ENCODE measurements around the gene MAN2A2. TPM values are rescaled to one million over a fixed set of nuclear protein-coding genes. Genes with fewer than 3 reads are reported as not detected.

MAN2A2 gene
- total and polyA plus RNA-seq, 2 of the 8 experiments (the other 6 are each of a cell fraction or from before 2014, with no cell fraction given) = 23.1 to 29.7 TPM

- Histone ChIP-seq H4K5ac (ENCODE audit: insufficient read length, low read depth, low read length) (no peak overlapping the region), H3K56ac (replicated peaks; ENCODE audit: insufficient read length, low read depth, low read length) (no peak overlapping the region), H3K23ac (ENCODE audit: insufficient read length) (no peak overlapping the region), H3K9me3 (ENCODE audit: insufficient read depth in 2 of 2, low read depth in 1 of 2, low read length in 1 of 2) (no peaks in the 10 kb centered on the region), H3K14ac (ENCODE audit: insufficient read length) (no peak overlapping the region), H2BK20ac (ENCODE audit: low read length) (no peak overlapping the region), H3K4me3 (ENCODE audit: extremely low read depth in 1 of 4, insufficient read depth in 2 of 4, low read depth in 3 of 4, low read length in 4 of 4) (no peak overlapping the region), H3K27me3 (replicated peaks in 1 of 4; ENCODE audit: control insufficient read depth in 3 of 4, extremely low read depth in 1 of 4, insufficient read depth in 3 of 4, low read length in 3 of 4) (no peaks in the 10 kb centered on the region), H3K23me2 (ENCODE audit: low read depth, low read length) (no peaks in the 10 kb centered on the region), H4K20me1 (replicated peaks in 1 of 2; ENCODE audit: control insufficient read depth in 1 of 2, insufficient read depth in 2 of 2, low read length in 2 of 2) (no peaks in the 10 kb centered on the region), H2AFZ (ENCODE audit: low read length) (no peak overlapping the region), H3K27ac (ENCODE audit: low read depth, low read length) (no peak overlapping the region), H3K4me1 (replicated peaks in 1 of 4; ENCODE audit: control insufficient read depth in 3 of 4, insufficient read depth in 4 of 4, low read length in 3 of 4) (peaks cover 0 to 8% (median 5%) of the 10 kb centered on the region in 4 experiments; a peak in 6 of 7 replicates), H2BK5ac (ENCODE audit: low read depth, low read length) (no peak overlapping the region), H4K91ac (replicated peaks; ENCODE audit: insufficient read length, low read length) (no peak overlapping the region), H3K4ac (replicated peaks; ENCODE audit: insufficient read length, low read depth, low read length) (no peak overlapping the region), H4K8ac (ENCODE audit: extremely low read depth, insufficient read depth, low read length) (no peak overlapping the region), H2BK12ac (ENCODE audit: low read depth, low read length) (no peak overlapping the region), H3K79me2 (ENCODE audit: control insufficient read depth in 1 of 2, insufficient read depth in 2 of 2, low read length in 2 of 2) (no peaks in the 10 kb centered on the region), H3K79me1 (ENCODE audit: low read depth, low read length) (no peaks in the 10 kb centered on the region; the same call in 1 of the 2 replicates), H3K36me3 (ENCODE audit: control insufficient read depth in 2 of 4, insufficient read depth in 4 of 4, low read length in 3 of 4) (no peaks in the 10 kb centered on the region), H3K9ac (replicated peaks in 1 of 4; ENCODE audit: extremely low read depth in 1 of 4, low read depth in 3 of 4, low read length in 3 of 4) (no peak overlapping the region), H3K18ac (ENCODE audit: extremely low read depth, low read length) (no peak overlapping the region), H2AK5ac (ENCODE audit: low read depth, low read length) (no peak overlapping the region), H3K4me2 (ENCODE audit: insufficient read depth in 1 of 2, low read depth in 2 of 2, low read length in 2 of 2) (no peak overlapping the region), H2BK15ac (ENCODE audit: low read length) (no peak overlapping the region), H2BK120ac (replicated peaks; ENCODE audit: low read depth, low read length) (no peak overlapping the region)
- 85% methylated on average over 9 of the region's 9 CpGs; no CpG with 5 or more reads in 1 of the 2 experiments for WGBS, 2 experiments (ENCODE audit: extremely low coverage in 1 of 2, insufficient coverage in 1 of 2, insufficient read length in 1 of 2, insufficient replicate concordance in 2 of 2, low coverage in 1 of 2, low lambda C conversion rate in 2 of 2, missing lambda C conversion rate in 1 of 2)
- FAIRE-seq (no peak), DNase-seq (ENCODE audit: low read depth in 1 of 2, low spot score in 2 of 2) (no peak)
- POLR2A ChIA-PET (ENCODE audit: partially characterized antibody) = no interaction called here
- CTCF ChIA-PET (ENCODE audit: partially characterized antibody) = no interaction called here
- TF ChIP-seq CTBP2 (IDR thresholded peaks at IDR 0.05; ENCODE audit: borderline replicate concordance, insufficient read depth, insufficient read length, low read length) (no peak), RFX5 (IDR thresholded peaks at IDR 0.05; ENCODE audit: borderline replicate concordance, low read depth, low read length) (no peak), SIRT6 (IDR thresholded peaks at IDR 0.05; ENCODE audit: low read length) (no peak), RAD21 (IDR thresholded peaks at IDR 0.05 in 1 of 2, conservative IDR thresholded peaks at IDR 0.05 in 1 of 2; ENCODE audit: low read depth in 2 of 2, low read length in 2 of 2) (no peak), TAF7 (optimal IDR thresholded peaks at IDR 0.05; ENCODE audit: borderline replicate concordance, low read depth, low read length) (no peak), SP2 (IDR thresholded peaks at IDR 0.05; ENCODE audit: low read length) (no peak), RNF2 (IDR thresholded peaks at IDR 0.05; ENCODE audit: borderline replicate concordance, low read depth, low read length, missing control alignments, poor library complexity, severe bottlenecking) (no peak), SUZ12 (IDR thresholded peaks at IDR 0.05; ENCODE audit: low read length) (no peak), KDM5A (IDR thresholded peaks at IDR 0.05; ENCODE audit: low read length) (no peak), CBX5 (IDR thresholded peaks at IDR 0.05; ENCODE audit: low read depth, low read length) (no peak)
- TF ChIP-seq, protein P1, sequence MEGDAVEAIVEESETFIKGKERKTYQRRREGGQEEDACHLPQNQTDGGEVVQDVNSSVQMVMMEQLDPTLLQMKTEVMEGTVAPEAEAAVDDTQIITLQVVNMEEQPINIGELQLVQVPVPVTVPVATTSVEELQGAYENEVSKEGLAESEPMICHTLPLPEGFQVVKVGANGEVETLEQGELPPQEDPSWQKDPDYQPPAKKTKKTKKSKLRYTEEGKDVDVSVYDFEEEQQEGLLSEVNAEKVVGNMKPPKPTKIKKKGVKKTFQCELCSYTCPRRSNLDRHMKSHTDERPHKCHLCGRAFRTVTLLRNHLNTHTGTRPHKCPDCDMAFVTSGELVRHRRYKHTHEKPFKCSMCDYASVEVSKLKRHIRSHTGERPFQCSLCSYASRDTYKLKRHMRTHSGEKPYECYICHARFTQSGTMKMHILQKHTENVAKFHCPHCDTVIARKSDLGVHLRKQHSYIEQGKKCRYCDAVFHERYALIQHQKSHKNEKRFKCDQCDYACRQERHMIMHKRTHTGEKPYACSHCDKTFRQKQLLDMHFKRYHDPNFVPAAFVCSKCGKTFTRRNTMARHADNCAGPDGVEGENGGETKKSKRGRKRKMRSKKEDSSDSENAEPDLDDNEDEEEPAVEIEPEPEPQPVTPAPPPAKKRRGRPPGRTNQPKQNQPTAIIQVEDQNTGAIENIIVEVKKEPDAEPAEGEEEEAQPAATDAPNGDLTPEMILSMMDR (IDR thresholded peaks at IDR 0.05; ENCODE audit: control extremely low read depth in 1 of 3, insufficient read depth in 1 of 3, low read depth in 1 of 3, low read length in 3 of 3) = no peak
These were observed 48.0 kb upstream of the MAN2A2 start for GRCh38 chr15:90855139-90855538.
